Neural progenitor cell (in vitro differentiated cells): ENCODE data around the gene FLT3. TPM values are rescaled to one million over a fixed set of nuclear protein-coding genes. Genes with fewer than 3 reads are reported as not detected.
"Not testable (repeated sequence)": the region's sequence is repeated elsewhere in the genome, so short reads cannot be mapped to it uniquely, and the experiment has no call there.

Experiments used
- DNase-seq: peaks from one replicate; pipeline ENCODE4 v3.0.0-alpha.2; 2016; ENCODE audit warnings: low spot score
- H2AFZ ChIP-seq: fragments of 200-600 bp; sonication (generic); replicated peaks from 2 replicates; pipeline ENCODE4 v1.6.1; 2016; ENCODE audit warnings: antibody characterized with exemption
- H3F3A ChIP-seq: fragments of 200-600 bp; sonication (generic); 2 replicates; pipeline ENCODE4 v1.6.1; 2016; ENCODE audit warnings: antibody characterized with exemption, low read depth
- H3K27ac ChIP-seq: fragments of 200-600 bp; sonication (generic); 2 replicates; pipeline ENCODE4 v1.5.1; 2016; ENCODE audit warnings: mild to moderate bottlenecking
- H3K27me3 ChIP-seq: fragments of 200-600 bp; sonication (generic); 2 replicates; pipeline ENCODE4 v1.6.1; 2016; ENCODE audit warnings: mild to moderate bottlenecking, moderate library complexity
- H3K36me3 ChIP-seq: fragments of 200-600 bp; sonication (generic); 2 replicates; pipeline ENCODE4 v1.5.1; 2016
- H3K4me1 ChIP-seq: fragments of 200-600 bp; sonication (generic); 2 replicates; pipeline ENCODE4 v1.6.1; 2016; ENCODE audit warnings: mixed run types
- H3K4me2 ChIP-seq: fragments of 200-600 bp; sonication (generic); 2 replicates; pipeline ENCODE4 v1.6.1; 2016
- H3K4me3 ChIP-seq: fragments of 200-600 bp; sonication (generic); 2 replicates; pipeline ENCODE4 v1.5.1; 2016
- H3K79me2 ChIP-seq: fragments of 200-600 bp; sonication (generic); 2 replicates; pipeline ENCODE4 v1.6.1; 2016; ENCODE audit warnings: low read depth
- H3K9ac ChIP-seq: fragments of 200-600 bp; sonication (generic); 2 replicates; pipeline ENCODE4 v1.6.1; 2016
- H3K9me3 ChIP-seq: fragments of 200-600 bp; sonication (generic); 2 replicates; pipeline ENCODE4 v1.5.1; 2016; ENCODE audit warnings: low read depth
- H4K20me1 ChIP-seq: fragments of 200-600 bp; sonication (generic); 2 replicates; pipeline ENCODE4 v1.6.1; 2016; ENCODE audit warnings: low read depth
- H3K27ac Mint-ChIP-seq: 3 replicates; pipeline ENCODE4 v1.8.0; 2021; ENCODE audit warnings: mixed read lengths
- H3K27me3 Mint-ChIP-seq: 2 replicates; pipeline ENCODE4 v1.8.0; 2022; ENCODE audit warnings: low read depth, mild to moderate bottlenecking, inconsistent platforms, moderate library complexity, mixed read lengths; ENCODE audit not compliant: insufficient read depth
- H3K36me3 Mint-ChIP-seq: 3 replicates; pipeline ENCODE4 v1.8.0; 2021; ENCODE audit warnings: mixed read lengths
- H3K4me1 Mint-ChIP-seq: 3 replicates; pipeline ENCODE4 v1.8.0; 2021; ENCODE audit warnings: mixed read lengths
- H3K4me3 Mint-ChIP-seq: 3 replicates; pipeline ENCODE4 v1.8.0; 2021; ENCODE audit warnings: mild to moderate bottlenecking, moderate library complexity, mixed read lengths
- H3K9me3 Mint-ChIP-seq: 3 replicates; pipeline ENCODE4 v1.8.0; 2020; ENCODE audit warnings: mixed read lengths
- CTCF ChIP-seq: fragments of 200-600 bp; sonication (generic); IDR thresholded peaks from 2 replicates; pipeline ENCODE4 v1.5.1; 2017; ENCODE audit warnings: antibody characterized with exemption, mild to moderate bottlenecking
- EZH2 ChIP-seq: fragments of 200-600 bp; sonication (generic); IDR thresholded peaks from 2 replicates; pipeline ENCODE4 v1.6.1; 2017; ENCODE audit warnings: antibody characterized with exemption, mild to moderate bottlenecking, moderate library complexity
- EZH2phosphoT487 ChIP-seq: fragments of 200-600 bp; sonication (generic); IDR thresholded peaks from 2 replicates; pipeline ENCODE4 v1.6.1; 2017; ENCODE audit warnings: antibody characterized with exemption
- total RNA-seq: library from RNA; depleted of rRNA; stranded (reverse); fragments of >200 nt; gene quantifications from 2 replicates; pipeline ENCODE4 v1.2.3, GENCODE V29; 2015; ENCODE audit warnings: low replicate concordance

The FLT3 gene
- total RNA-seq, 1 donor from 2014 or later: 0.58 TPM

- Histone ChIP-seq H3K27ac (no peak overlapping the region), H4K20me1 (no peaks in the 10 kb centered on the region), H3K4me1 (no peaks in the 10 kb centered on the region), H3K9ac (no peak overlapping the region), H3K27me3 (peaks cover 37% of the 10 kb centered on the region), H3F3A (no peaks in the 10 kb centered on the region), H3K36me3 (no peaks in the 10 kb centered on the region), H3K79me2 (no peaks in the 10 kb centered on the region), H2AFZ (no peak overlapping the region), H3K9me3 (no peaks in the 10 kb centered on the region), H3K4me3 (no peak overlapping the region), H3K4me2 (no peak overlapping the region)
- H3K27ac Mint-ChIP-seq: no peak overlapping the region
- no peaks in the 10 kb centered on the region for H3K4me1 Mint-ChIP-seq
- no peak overlapping the region for H3K4me3 Mint-ChIP-seq
- TF ChIP-seq CTCF (no peak), EZH2 (no peak), EZH2phosphoT487 (no peak)
- H3K27me3 Mint-ChIP-seq: peaks cover 21% of the 10 kb centered on the region
- no peak for DNase-seq
- peaks cover 3% of the 10 kb centered on the region for H3K9me3 Mint-ChIP-seq
- H3K36me3 Mint-ChIP-seq: peaks cover 2% of the 10 kb centered on the region
These were observed 6.5 kb downstream of the FLT3 start for GRCh38 chr13:28093881-28094280.

- no peak overlapping the region for H2AFZ ChIP-seq
- H3K9me3 Mint-ChIP-seq: no peaks in the 10 kb centered on the region
- H3K4me1 Mint-ChIP-seq: no peaks in the 10 kb centered on the region
- no peak overlapping the region for H3K27ac ChIP-seq
- H3F3A ChIP-seq: no peaks in the 10 kb centered on the region
- H3K4me3 ChIP-seq: no peak overlapping the region
- H3K27me3 ChIP-seq: peaks cover 23% of the 10 kb centered on the region
- H3K36me3 Mint-ChIP-seq: no peaks in the 10 kb centered on the region
- no peaks in the 10 kb centered on the region for H3K4me1 ChIP-seq
- no peak overlapping the region for H3K27ac Mint-ChIP-seq
- TF ChIP-seq EZH2 (no peak), CTCF (no peak)
- no peak overlapping the region for H3K4me3 Mint-ChIP-seq
- no peaks in the 10 kb centered on the region for H4K20me1 ChIP-seq
- H3K4me2 ChIP-seq: no peak overlapping the region
- H3K9me3 ChIP-seq: no peaks in the 10 kb centered on the region
- H3K27me3 Mint-ChIP-seq: peaks cover 15% of the 10 kb centered on the region
- no peak for DNase-seq
- no peaks in the 10 kb centered on the region for H3K79me2 ChIP-seq
- no peaks in the 10 kb centered on the region for H3K36me3 ChIP-seq
- H3K9ac ChIP-seq: no peak overlapping the region
These were observed 7.9 kb downstream of the FLT3 start for GRCh38 chr13:28092431-28092830.

- Histone ChIP-seq H3K4me1 (no peaks in the 10 kb centered on the region), H3K79me2 (no peaks in the 10 kb centered on the region), H3K9ac (no peak overlapping the region), H3K4me3 (no peak overlapping the region), H3K4me2 (no peak overlapping the region), H3K27me3 (no peaks in the 10 kb centered on the region), H3K9me3 (no peaks in the 10 kb centered on the region), H3K27ac (no peak overlapping the region), H2AFZ (no peak overlapping the region), H3F3A (no peaks in the 10 kb centered on the region), H3K36me3 (no peaks in the 10 kb centered on the region), H4K20me1 (no peaks in the 10 kb centered on the region)
- H3K27ac Mint-ChIP-seq: no peak overlapping the region
- no peak for DNase-seq
- TF ChIP-seq EZH2phosphoT487 (no peak), EZH2 (no peak), CTCF (no peak)
- H3K36me3 Mint-ChIP-seq: no peaks in the 10 kb centered on the region
- no peaks in the 10 kb centered on the region for H3K4me1 Mint-ChIP-seq
- peaks cover 2% of the 10 kb centered on the region for H3K9me3 Mint-ChIP-seq
- H3K4me3 Mint-ChIP-seq: no peak overlapping the region
- peaks cover 9% of the 10 kb centered on the region for H3K27me3 Mint-ChIP-seq
These were observed 11.3 kb downstream of the FLT3 start for GRCh38 chr13:28089065-28089464.

GRCh38 chr13:28077820-28078219, 22.6 kb downstream of the FLT3 start:
- not testable (repeated sequence) for H3K9ac ChIP-seq, H3K27me3 ChIP-seq, H3K4me3 Mint-ChIP-seq, H3F3A ChIP-seq, H3K27ac ChIP-seq, H3K4me1 ChIP-seq, H2AFZ ChIP-seq, H3K27ac Mint-ChIP-seq, H3K36me3 ChIP-seq, H3K4me1 Mint-ChIP-seq, H3K9me3 Mint-ChIP-seq, H3K27me3 Mint-ChIP-seq, H4K20me1 ChIP-seq, H3K36me3 Mint-ChIP-seq, DNase-seq, H3K4me2 ChIP-seq, H3K79me2 ChIP-seq, H3K9me3 ChIP-seq, H3K4me3 ChIP-seq
